Measurements from ENCODE around the gene ITPR2.

DNA sequence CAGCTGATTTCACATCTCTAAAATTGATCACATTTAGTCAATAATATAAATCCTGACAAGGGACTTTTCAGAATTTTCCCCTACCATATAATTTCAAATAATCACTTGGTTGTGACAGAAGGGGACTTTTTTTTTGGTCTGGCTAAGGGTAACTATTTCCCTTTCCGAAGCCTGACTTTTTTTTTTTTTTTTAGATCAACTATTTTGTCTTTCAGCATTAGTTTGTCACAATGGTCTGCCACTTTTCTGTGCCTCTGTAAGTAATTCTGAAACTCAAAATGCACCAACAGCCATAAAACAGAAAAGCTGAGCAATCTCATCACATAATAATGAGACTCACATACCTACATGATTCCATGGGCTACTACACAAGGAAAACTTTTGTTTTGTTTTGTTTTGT is 371.2 kb downstream of the ITPR2 start:
- no peak for TF ChIP-seq EZH2 (IDR thresholded peaks at IDR 0.05; ENCODE audit: low read length, unreplicated experiment)
- TF ChIP-seq, protein P1, sequence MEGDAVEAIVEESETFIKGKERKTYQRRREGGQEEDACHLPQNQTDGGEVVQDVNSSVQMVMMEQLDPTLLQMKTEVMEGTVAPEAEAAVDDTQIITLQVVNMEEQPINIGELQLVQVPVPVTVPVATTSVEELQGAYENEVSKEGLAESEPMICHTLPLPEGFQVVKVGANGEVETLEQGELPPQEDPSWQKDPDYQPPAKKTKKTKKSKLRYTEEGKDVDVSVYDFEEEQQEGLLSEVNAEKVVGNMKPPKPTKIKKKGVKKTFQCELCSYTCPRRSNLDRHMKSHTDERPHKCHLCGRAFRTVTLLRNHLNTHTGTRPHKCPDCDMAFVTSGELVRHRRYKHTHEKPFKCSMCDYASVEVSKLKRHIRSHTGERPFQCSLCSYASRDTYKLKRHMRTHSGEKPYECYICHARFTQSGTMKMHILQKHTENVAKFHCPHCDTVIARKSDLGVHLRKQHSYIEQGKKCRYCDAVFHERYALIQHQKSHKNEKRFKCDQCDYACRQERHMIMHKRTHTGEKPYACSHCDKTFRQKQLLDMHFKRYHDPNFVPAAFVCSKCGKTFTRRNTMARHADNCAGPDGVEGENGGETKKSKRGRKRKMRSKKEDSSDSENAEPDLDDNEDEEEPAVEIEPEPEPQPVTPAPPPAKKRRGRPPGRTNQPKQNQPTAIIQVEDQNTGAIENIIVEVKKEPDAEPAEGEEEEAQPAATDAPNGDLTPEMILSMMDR (conservative IDR thresholded peaks at IDR 0.05; ENCODE audit: low read depth, low read length): no peak
- TF ChIP-seq EZH2phosphoT487 (IDR thresholded peaks at IDR 0.05; ENCODE audit: borderline replicate concordance, low read length): no peak

All from PC-3 (cell line).